NCI-H146 treated with DMSO at 0.1 percent for 48 hours (cell line): ENCODE data around the gene PLEKHN1.

Experiments used
- DNase-seq: peaks from one replicate; lab custom pipeline; 2025; ENCODE audit not compliant: unreplicated experiment; lab: John Stamatoyannopoulos, UW

The PLEKHN1 gene

GRCh38 chr1:966135-966703 is at the start of gene PLEKHN1:
PLEKHN1 (plus strand) TSS chr1:966482; CDS start chr1:966532, 50 bp downstream.
- no peak for DNase-seq

- DNase-seq = no peak
Measured at GRCh38 chr1:917076-917459, 49.2 kb upstream of the PLEKHN1 start.

GRCh38 chr1:917466-918091 is 48.7 kb upstream of the PLEKHN1 start:
- DNase-seq = no peak

GRCh38 chr1:918353-918752 is 47.9 kb upstream of the PLEKHN1 start:
- DNase-seq = no peak

- DNase-seq = no peak
Measured at GRCh38 chr1:918843-919242, 47.4 kb upstream of the PLEKHN1 start.

- no peak for DNase-seq
Measured at GRCh38 chr1:919271-919872, 46.9 kb upstream of the PLEKHN1 start.

- DNase-seq = no peak
Measured at GRCh38 chr1:920010-920409, 46.3 kb upstream of the PLEKHN1 start.

GRCh38 chr1:920521-920920 is 45.8 kb upstream of the PLEKHN1 start:
- no peak for DNase-seq

GRCh38 chr1:921011-921837 is 45.1 kb upstream of the PLEKHN1 start:
- peak; percentile 18 for DNase-seq

- no peak for DNase-seq
Measured at GRCh38 chr1:923131-923990, 42.9 kb upstream of the PLEKHN1 start, which contains the start of gene SAMD11. SAMD11 (plus strand) TSS chr1:923923; CDS start chr1:924432, 509 bp downstream.

- no peak for DNase-seq
Measured at GRCh38 chr1:923991-924655, 42.2 kb upstream of the PLEKHN1 start.

GRCh38 chr1:924656-925560 is 41.4 kb upstream of the PLEKHN1 start:
- DNase-seq = no peak

GRCh38 chr1:925561-926421 is 40.5 kb upstream of the PLEKHN1 start:
- DNase-seq = no peak

- DNase-seq = no peak
Measured at GRCh38 chr1:927234-927633, 39.0 kb upstream of the PLEKHN1 start.

- no peak for DNase-seq
Measured at GRCh38 chr1:927748-928147, 38.5 kb upstream of the PLEKHN1 start.

GRCh38 chr1:928825-929661 is 37.2 kb upstream of the PLEKHN1 start:
- no peak for DNase-seq
